Vagina (tissue), 2 donors: ENCODE data around the gene PPAN. TPM values are rescaled to one million over a fixed set of nuclear protein-coding genes. Genes with fewer than 3 reads are reported as not detected.

Experiments
- DNase-seq, 2 donors: peaks; one replicate each; pipeline ENCODE4 v3.0.0-alpha.2; 2017; ENCODE audit errors: extremely low spot score in 2 of 2
- H3K27ac ChIP-seq: fragments of 200-600 bp; sonication (generic); one replicate; pipeline ENCODE4 v1.5.1; 2019
- H3K27me3 ChIP-seq: fragments of 200-600 bp; sonication (generic); one replicate; pipeline ENCODE4 v1.5.1; 2019
- H3K36me3 ChIP-seq, 2 donors: fragments of 200-600 bp; sonication (generic); one replicate each; pipeline ENCODE4 v1.5.1; 2017 to 2019
- H3K4me1 ChIP-seq: fragments of 200-600 bp; sonication (generic); one replicate; pipeline ENCODE4 v1.5.1; 2019
- H3K4me3 ChIP-seq, 2 donors: fragments of 200-600 bp; sonication (generic); 1 replicate in 1 of 2; 2 replicates in 1 of 2; pipeline ENCODE4 v1.5.1; 2016 to 2019
- H3K9me3 ChIP-seq: fragments of 200-600 bp; sonication (generic); one replicate; pipeline ENCODE4 v1.5.1; 2019
- CTCF ChIP-seq, 3 experiments: fragments of 450-650 bp in 2 of 3; fragments of 200-600 bp in 1 of 3; sonication (generic) in 1 of 3; IDR thresholded peaks; one replicate each; pipeline ENCODE4 v1.5.1; 2017 to 2019; ENCODE audit warnings: antibody characterized with exemption in 3 of 3, mild to moderate bottlenecking in 2 of 3, moderate library complexity in 2 of 3
- POLR2A ChIP-seq, 2 donors: fragments of 450-650 bp; IDR thresholded peaks; one replicate each; pipeline ENCODE4 v1.6.1; 2017; ENCODE audit warnings: antibody characterized with exemption in 2 of 2, mild to moderate bottlenecking in 2 of 2, moderate library complexity in 2 of 2
- POLR2AphosphoS5 ChIP-seq, 2 donors: sonication (generic); formaldehyde crosslinking; IDR thresholded peaks; one replicate each; pipeline ENCODE4 v1.9.0; 2017; ENCODE audit warnings: antibody characterized with exemption in 2 of 2, mild to moderate bottlenecking in 2 of 2, low read depth in 1 of 2; ENCODE audit not compliant: insufficient read depth in 1 of 2
- intact Hi-C: fragments of 100-400 bp; cut with DNase I; formaldehyde crosslinking; loops from one replicate; pipeline ENCODE4 v1.15.1; 2023
- total RNA-seq: library from RNA; depleted of rRNA; stranded (reverse); fragments of >200 nt; gene quantifications from one replicate; pipeline ENCODE4 v1.2.3, GENCODE V29; 2016

Gene PPAN
- total RNA-seq, 1 donor from 2014 or later = 55.2 TPM

- peak in 1 of 2 donors; percentile 86 for DNase-seq
- intact Hi-C loops = no loop called here
- TF ChIP-seq POLR2AphosphoS5 (IDR thresholded peaks at IDR 0.05; ENCODE audit: insufficient read depth in 1 of 2, low read depth in 1 of 2) (peak in 1 of 2 donors; percentile 62), POLR2A (IDR thresholded peaks at IDR 0.05) (no peak)
- H3K27me3 ChIP-seq = no peaks in the 10 kb centered on the region
- peak overlapping the region; percentile 49 to 72 for H3K4me3 ChIP-seq
- no peaks in the 10 kb centered on the region for H3K9me3 ChIP-seq
- peak overlapping the region; percentile 66 for H3K27ac ChIP-seq
- H3K4me1 ChIP-seq = peaks cover 8% of the 10 kb centered on the region
- H3K36me3 ChIP-seq = peaks cover 0 to 9% of the 10 kb centered on the region in 2 donors
Measured at GRCh38 chr19:10095948-10096614, 10.1 kb upstream of the PPAN start.

GRCh38 chr19:10096615-10096963 lies 9.6 kb upstream of the PPAN start:
- H3K4me1 ChIP-seq = peaks cover 8% of the 10 kb centered on the region
- H3K27me3 ChIP-seq = no peaks in the 10 kb centered on the region
- TF ChIP-seq POLR2A (IDR thresholded peaks at IDR 0.05) (no peak), CTCF (IDR thresholded peaks at IDR 0.05) (no peak), POLR2AphosphoS5 (IDR thresholded peaks at IDR 0.05; ENCODE audit: insufficient read depth in 1 of 2, low read depth in 1 of 2) (no peak)
- peak in 1 of 2 donors; percentile 84 for DNase-seq
- H3K4me3 ChIP-seq = peak overlapping the region; percentile 49 to 72
- peaks cover 0 to 5% of the 10 kb centered on the region in 2 donors for H3K36me3 ChIP-seq
- intact Hi-C loops = no loop called here
- H3K9me3 ChIP-seq = no peaks in the 10 kb centered on the region
- no peak overlapping the region for H3K27ac ChIP-seq

- no peak overlapping the region for H3K27ac ChIP-seq
- no peaks in the 10 kb centered on the region for H3K9me3 ChIP-seq
- H3K36me3 ChIP-seq = no peaks in the 10 kb centered on the region
- no peak overlapping the region for H3K4me3 ChIP-seq
- H3K27me3 ChIP-seq = no peaks in the 10 kb centered on the region
- DNase-seq = no peak
- H3K4me1 ChIP-seq = peaks cover 8% of the 10 kb centered on the region
- intact Hi-C loops = no loop called here
- TF ChIP-seq POLR2A (IDR thresholded peaks at IDR 0.05) = no peak
- TF ChIP-seq POLR2AphosphoS5 (IDR thresholded peaks at IDR 0.05; ENCODE audit: insufficient read depth in 1 of 2, low read depth in 1 of 2) = no peak
- TF ChIP-seq CTCF (IDR thresholded peaks at IDR 0.05) = no peak
Measured at GRCh38 chr19:10100163-10100785, 5.9 kb upstream of the PPAN start.

- intact Hi-C loops = no loop called here
- DNase-seq = no peak
- H3K27ac ChIP-seq = no peak overlapping the region
- H3K27me3 ChIP-seq = no peaks in the 10 kb centered on the region
- H3K9me3 ChIP-seq = no peaks in the 10 kb centered on the region
- no peak for TF ChIP-seq POLR2AphosphoS5 (IDR thresholded peaks at IDR 0.05; ENCODE audit: insufficient read depth in 1 of 2, low read depth in 1 of 2)
- no peak for TF ChIP-seq CTCF (IDR thresholded peaks at IDR 0.05)
- no peak for TF ChIP-seq POLR2A (IDR thresholded peaks at IDR 0.05)
- peaks cover 20% of the 10 kb centered on the region for H3K4me1 ChIP-seq
- H3K36me3 ChIP-seq = peaks cover 0 to 4% of the 10 kb centered on the region in 2 donors
- no peak overlapping the region for H3K4me3 ChIP-seq
Measured at GRCh38 chr19:10102787-10103236, 3.4 kb upstream of the PPAN start.

- H3K27me3 ChIP-seq = no peaks in the 10 kb centered on the region
- no peak for TF ChIP-seq POLR2A (IDR thresholded peaks at IDR 0.05)
- H3K9me3 ChIP-seq = no peaks in the 10 kb centered on the region
- no peak for DNase-seq
- no peak overlapping the region for H3K27ac ChIP-seq
- intact Hi-C loops = no loop called here
- H3K36me3 ChIP-seq = peaks cover 0 to 17% of the 10 kb centered on the region in 2 donors
- H3K4me1 ChIP-seq = peaks cover 21% of the 10 kb centered on the region
- H3K4me3 ChIP-seq = no peak overlapping the region
Measured at GRCh38 chr19:10104130-10104513, 2.0 kb upstream of the PPAN start.
